GM19463 (cell line): Measurements from ENCODE around the gene HMOX2.

Source experiments
- ATAC-seq: cut with Tn5 transposase; IDR thresholded peaks from one replicate; pipeline ENCODE4 v1.9.1; 2021; ENCODE audit warnings: mild to moderate bottlenecking, moderate library complexity; ENCODE audit not compliant: unreplicated experiment

The HMOX2 gene

DNA sequence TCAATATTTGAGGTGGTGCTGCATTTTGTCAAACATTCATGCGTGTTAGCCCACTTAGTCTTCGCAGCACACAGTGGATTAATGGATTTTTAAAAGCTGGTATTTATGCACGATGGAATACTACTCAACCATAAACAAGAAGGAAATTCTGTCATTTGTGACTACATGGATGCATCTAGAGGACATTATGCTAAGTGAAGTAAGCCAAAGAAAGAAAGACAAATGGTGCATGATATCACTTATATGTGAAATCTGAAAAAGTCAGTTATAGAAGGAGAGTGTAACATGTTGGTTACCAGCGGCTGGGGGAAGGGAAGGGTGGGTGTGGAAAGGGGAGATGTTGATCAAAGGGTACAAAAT lies 23.0 kb downstream of the HMOX2 start:
- ATAC-seq, result no peak

DNA sequence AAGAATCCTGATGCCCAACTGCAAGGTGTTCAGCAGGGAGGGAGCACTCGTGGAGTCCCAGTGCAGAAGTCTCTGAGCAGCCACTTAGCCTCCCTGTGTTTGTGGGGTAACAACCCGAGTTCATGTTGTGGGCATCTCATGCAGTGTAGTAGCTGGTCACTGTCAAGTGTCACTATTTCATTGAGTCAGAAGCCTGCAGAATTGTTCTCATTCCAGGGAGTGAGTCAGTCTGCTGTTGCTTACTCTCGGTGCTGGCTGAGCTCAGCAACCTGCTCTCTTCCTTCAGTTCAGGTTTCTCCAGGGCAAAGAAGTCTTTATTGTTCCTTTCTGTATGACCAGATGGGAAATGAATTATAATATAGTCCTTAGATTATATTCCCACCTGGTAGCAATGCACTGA lies 24.1 kb downstream of the HMOX2 start:
- ATAC-seq, result no peak

DNA sequence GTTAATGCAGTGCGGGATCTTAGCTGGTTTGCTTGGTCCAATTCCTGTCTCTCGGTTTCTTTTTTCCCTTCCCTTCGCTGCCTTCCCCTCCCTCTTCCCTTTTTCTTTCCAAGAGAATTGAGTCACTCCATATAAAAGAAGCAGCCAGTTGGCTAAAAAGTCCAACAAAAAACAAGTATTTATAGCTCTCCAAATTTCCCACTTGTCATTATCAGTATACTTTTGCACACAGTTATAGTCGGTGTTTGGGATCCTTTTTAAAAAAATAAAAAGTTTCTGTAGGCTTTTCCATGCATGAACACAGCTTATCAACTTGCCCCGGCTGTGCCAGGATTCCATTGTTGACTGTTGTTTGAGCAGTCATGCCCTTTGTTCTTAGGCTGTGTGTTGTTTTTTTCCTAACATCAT lies 24.9 kb downstream of the HMOX2 start:
- ATAC-seq, result no peak

DNA sequence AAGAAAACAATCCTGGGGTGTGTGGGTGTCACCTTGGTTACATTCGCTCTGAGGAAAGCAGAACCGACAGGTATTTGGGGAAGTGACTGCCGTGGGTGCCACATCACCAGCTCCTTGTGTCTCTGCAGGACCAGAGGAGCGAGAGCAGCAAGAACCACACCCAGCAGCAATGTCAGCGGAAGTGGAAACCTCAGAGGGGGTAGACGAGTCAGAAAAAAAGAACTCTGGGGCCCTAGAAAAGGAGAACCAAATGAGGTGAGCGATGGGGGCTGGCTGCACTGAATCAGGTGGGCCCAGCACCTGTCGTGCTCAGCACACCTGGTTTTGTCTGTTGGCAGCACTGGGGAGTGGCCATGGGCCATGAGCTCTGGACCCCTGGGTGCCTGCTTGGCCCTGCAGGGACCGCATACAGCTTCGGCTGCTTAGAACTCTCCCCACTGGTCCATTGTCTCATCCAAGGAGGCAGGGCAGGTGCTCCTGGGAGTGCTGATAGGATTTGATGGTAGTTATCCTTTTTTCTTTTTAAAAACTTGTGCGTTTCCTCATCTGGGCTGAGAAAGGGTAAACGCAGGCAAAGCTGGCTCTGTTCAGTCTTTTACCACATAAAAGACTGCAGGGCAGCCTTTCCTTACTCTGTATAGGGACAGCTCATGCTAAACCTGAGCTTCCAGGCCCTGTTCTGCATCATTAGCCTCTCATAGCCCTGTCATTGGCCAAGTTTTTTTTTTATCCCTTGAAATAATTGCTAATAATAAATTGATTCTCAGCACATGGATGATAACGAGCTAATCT lies 29.4 kb downstream of the HMOX2 start:
- ATAC-seq, result peak; percentile 71

- ATAC-seq, result peak; percentile 53
Observed at GRCh38 chr16:4506450-4506849, 30.3 kb downstream of the HMOX2 start.

GRCh38 chr16:4507588-4508345 lies 31.6 kb downstream of the HMOX2 start:
- ATAC-seq, result no peak

DNA sequence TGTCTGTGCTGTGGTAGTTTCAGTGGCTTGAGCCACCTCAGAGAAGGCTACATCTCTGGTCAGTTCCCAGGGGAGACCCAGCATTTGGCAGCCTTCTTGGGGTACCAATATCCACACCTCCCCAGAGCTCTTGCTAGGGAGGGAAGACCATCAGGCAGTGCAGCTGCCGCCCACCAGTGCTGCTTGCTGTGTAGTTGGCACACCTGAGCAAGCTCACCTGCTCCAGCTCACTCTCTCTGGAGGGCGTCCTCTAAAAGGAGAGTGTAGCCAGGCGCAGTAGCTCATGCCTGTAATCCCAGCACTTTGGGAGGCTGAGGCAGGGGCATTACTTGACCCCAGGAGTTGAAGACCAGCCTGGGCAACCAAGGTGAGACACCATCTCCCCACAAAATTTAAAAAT lies 32.6 kb downstream of the HMOX2 start:
- no peak for ATAC-seq

DNA sequence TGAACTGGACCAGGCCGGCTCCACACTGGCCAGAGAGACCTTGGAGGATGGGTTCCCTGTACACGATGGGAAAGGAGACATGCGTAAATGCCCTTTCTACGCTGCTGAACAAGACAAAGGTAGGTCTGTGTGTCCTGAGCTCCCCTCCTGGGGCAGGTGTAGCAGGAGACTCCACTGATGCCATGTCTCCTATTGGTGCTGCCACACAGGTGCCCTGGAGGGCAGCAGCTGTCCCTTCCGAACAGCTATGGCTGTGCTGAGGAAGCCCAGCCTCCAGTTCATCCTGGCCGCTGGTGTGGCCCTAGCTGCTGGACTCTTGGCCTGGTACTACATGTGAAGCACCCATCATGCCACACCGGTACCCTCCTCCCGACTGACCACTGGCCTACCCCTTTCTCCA lies 33.2 kb downstream of the HMOX2 start:
- no peak for ATAC-seq

DNA sequence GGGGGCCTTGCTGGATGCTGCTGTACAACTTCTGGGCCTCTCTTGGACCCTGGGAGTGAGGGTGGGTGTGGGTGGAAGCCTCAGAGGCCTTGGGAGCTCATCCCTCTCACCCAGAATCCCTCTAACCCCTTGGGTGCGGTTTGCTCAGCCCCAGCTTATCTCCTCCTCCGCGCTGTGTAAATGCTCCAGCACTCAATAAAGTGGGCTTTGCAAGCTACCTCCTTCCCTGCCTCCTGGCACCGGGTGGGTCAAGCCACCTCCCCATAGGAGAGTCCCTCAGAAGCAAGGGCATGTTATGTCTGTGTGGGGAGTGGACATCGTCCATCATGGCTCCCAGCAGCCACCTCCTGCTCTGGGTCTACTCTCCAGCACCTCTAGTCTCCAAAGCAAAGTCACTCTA lies 33.9 kb downstream of the HMOX2 start:
- no peak for ATAC-seq

- no peak for ATAC-seq
Observed at GRCh38 chr16:4510747-4511426, 34.7 kb downstream of the HMOX2 start.

DNA sequence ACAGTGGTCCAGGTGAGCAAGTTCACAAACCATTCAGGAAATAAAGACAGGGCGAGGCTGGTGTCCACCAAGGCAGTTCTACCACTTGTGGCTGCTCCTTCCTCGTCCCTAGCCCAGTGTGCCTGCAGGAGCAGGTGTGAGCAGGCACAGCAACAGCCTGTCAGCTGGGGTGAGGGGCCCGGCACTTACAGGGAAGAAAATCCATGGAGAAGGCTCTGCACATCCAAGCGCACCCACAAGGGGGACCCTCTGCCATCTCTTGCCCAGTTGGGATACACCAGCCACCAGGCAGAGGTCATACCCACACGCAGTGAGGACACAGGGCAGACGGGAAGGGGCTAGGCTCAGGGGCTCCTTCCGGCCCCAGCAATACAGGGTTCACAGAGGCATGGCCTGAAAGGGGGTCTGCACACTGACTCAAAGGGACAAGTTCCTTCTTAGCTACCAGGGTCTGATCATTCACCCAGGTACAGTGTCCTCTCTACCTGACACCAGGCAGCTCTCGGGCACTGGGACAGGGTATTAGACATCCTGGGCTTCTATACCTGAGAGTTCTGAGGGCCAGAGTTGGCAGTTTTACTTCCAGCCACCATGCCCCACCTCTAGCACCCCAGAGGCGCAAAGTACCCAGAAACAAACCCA lies 35.4 kb downstream of the HMOX2 start:
- ATAC-seq, result no peak

DNA sequence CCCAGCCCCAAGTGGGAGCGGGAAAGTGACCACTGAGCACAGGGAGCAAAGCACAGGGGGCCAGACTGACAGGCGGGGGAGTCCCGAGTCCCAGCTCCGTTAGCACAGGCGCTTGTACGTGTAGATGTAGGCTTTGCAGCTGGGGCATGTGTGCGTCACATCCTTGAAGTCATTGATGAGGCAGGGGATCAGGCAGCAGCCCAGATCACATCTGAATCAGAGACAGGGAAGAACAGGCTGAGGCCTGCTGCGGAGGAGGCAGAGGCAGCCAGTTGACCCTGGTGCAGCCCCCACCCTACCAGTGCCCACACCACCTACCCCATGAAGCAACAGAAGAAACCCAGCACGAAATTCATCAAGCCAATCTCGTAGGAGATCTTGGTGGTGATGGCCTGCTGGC lies 36.3 kb downstream of the HMOX2 start:
- no peak for ATAC-seq

DNA sequence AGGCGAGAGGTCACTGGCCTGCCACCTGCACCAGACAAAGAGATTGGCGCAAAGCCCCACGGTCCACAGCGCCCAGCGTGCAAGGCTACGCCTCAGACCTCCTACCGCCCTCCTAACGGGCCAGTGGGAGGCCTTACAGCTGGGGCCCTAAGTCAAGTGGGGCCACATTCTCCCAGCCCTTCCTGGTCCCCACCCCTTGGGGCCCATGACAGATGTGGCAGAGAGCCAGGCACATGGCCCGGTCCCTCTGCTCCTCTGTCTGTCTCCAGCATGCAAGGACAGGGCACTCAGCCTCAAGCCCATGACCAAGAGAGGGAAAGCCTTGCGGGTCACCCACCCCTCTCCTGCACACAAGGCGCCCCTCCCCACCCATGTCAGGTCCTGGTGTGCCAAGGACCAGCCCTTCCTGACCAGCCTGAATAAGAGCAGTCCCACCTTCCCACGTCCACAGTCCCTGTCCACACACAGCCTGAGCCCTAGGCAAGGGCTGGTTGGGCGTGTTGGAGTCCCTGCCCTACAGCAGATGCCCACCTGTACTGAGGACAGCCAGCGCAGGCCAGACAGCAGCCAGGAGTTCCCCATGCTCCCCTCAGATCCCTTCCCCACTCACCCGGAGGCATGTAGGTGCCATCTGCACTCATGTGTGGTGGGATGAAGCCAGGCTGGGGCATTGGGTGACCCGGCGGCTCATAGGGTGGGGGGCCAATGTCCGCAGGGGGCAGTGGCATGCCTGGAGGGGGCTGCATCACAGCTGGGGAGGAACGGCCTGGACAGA lies 37.1 kb downstream of the HMOX2 start:
- no peak for ATAC-seq

- no peak for ATAC-seq
Observed at GRCh38 chr16:4513881-4514280, 37.7 kb downstream of the HMOX2 start.

GRCh38 chr16:4514606-4515005 lies 38.4 kb downstream of the HMOX2 start:
- ATAC-seq, result no peak

GRCh38 chr16:4515611-4516233 lies 39.5 kb downstream of the HMOX2 start:
- peak; percentile 71 for ATAC-seq

- no peak for ATAC-seq
Observed at GRCh38 chr16:4517812-4518680, 41.8 kb downstream of the HMOX2 start.

GRCh38 chr16:4519274-4520058 lies 43.3 kb downstream of the HMOX2 start:
- ATAC-seq, result no peak
